PC-9 (cell line): ENCODE data around the gene UGGT2. TPM values are rescaled to one million over a fixed set of nuclear protein-coding genes. Genes with fewer than 3 reads are reported as not detected.
"Not testable (repeated sequence)": the region's sequence is repeated elsewhere in the genome, so short reads cannot be mapped to it uniquely, and the experiment has no call there.

Experiments used
- BruUV-seq: library from RNA; stranded (reverse); fragments of 400-500 nt; replicated peaks from 2 replicates; lab custom pipeline; 2021; lab: Mats Ljungman, UMichigan
- CTCF ChIA-PET: fragments of 300-600 bp; sonication (Branson Sonifier 250); formaldehyde crosslinking; loops from one replicate; lab custom pipeline; 2022; ENCODE audit warnings: antibody characterized with exemption; lab: Charles Lee
- POLR2A ChIA-PET: fragments of 300-600 bp; sonication (Branson Sonifier 250); formaldehyde crosslinking; loops from one replicate; lab custom pipeline; 2022; ENCODE audit warnings: antibody characterized with exemption; ENCODE audit not compliant: unreplicated experiment; lab: Charles Lee
- DNase-seq, 2 experiments: peaks; one replicate each; pipeline versions ENCODE4 v3.0.0 to v3.0.0-alpha.2; 2015 to 2022; ENCODE audit warnings: mixed read lengths in 1 of 2
- H2AFZ ChIP-seq: fragments of 200-600 bp; sonication (generic); 2 replicates; pipeline ENCODE4 v1.8.1; 2017; ENCODE audit warnings: antibody characterized with exemption
- H3F3A ChIP-seq: fragments of 200-600 bp; sonication (generic); 2 replicates; pipeline ENCODE4 v1.8.1; 2017; ENCODE audit warnings: antibody characterized with exemption, mild to moderate bottlenecking, low read depth; ENCODE audit not compliant: insufficient read depth
- H3K27ac ChIP-seq: fragments of 200-600 bp; sonication (generic); 2 replicates; pipeline ENCODE4 v1.6.1; 2016; ENCODE audit warnings: mixed run types
- H3K27me3 ChIP-seq: fragments of 200-600 bp; sonication (generic); 2 replicates; pipeline ENCODE4 v1.6.1; 2016; ENCODE audit warnings: low read depth, mixed run types; ENCODE audit not compliant: insufficient read depth
- H3K36me3 ChIP-seq: fragments of 200-600 bp; sonication (generic); 2 replicates; pipeline ENCODE4 v1.6.1; 2016; ENCODE audit warnings: low read depth, mixed run types
- H3K4me1 ChIP-seq: fragments of 200-600 bp; sonication (generic); replicated peaks from 2 replicates; pipeline ENCODE4 v1.6.1; 2016; ENCODE audit warnings: mixed run types; ENCODE audit not compliant: insufficient read depth
- H3K4me2 ChIP-seq: fragments of 200-600 bp; sonication (generic); 2 replicates; pipeline ENCODE4 v1.6.1; 2017; ENCODE audit warnings: mixed run types
- H3K4me3 ChIP-seq: fragments of 200-600 bp; sonication (generic); 2 replicates; pipeline ENCODE4 v1.6.1; 2016; ENCODE audit warnings: mixed run types
- H3K79me2 ChIP-seq: fragments of 200-600 bp; sonication (generic); 2 replicates; pipeline ENCODE4 v1.6.1; 2017; ENCODE audit warnings: low read depth, mixed run types
- H3K9me2 ChIP-seq: fragments of 200-600 bp; sonication (generic); 2 replicates; pipeline ENCODE4 v1.8.1; 2017; ENCODE audit warnings: mild to moderate bottlenecking; ENCODE audit not compliant: insufficient read depth
- H3K9me3 ChIP-seq: fragments of 200-600 bp; sonication (generic); 2 replicates; pipeline ENCODE4 v1.8.1; 2016; ENCODE audit warnings: low read depth; ENCODE audit not compliant: insufficient read depth
- H4K20me1 ChIP-seq: fragments of 200-600 bp; sonication (generic); 2 replicates; pipeline ENCODE4 v1.8.1; 2017; ENCODE audit not compliant: insufficient read depth
- EZH2 ChIP-seq: fragments of 200-600 bp; sonication (generic); IDR thresholded peaks from 2 replicates; pipeline ENCODE4 v1.8.0; 2017; ENCODE audit warnings: antibody characterized with exemption, low read depth
- intact Hi-C: fragments of 100-400 bp; cut with micrococcal nuclease; formaldehyde crosslinking; loops from one replicate; pipeline ENCODE4 v1.10.0; 2022; ENCODE audit not compliant: unreplicated experiment
- total RNA-seq: library from RNA; stranded (reverse); gene quantifications from 2 replicates; pipeline ENCODE4 v1.2.3, GENCODE V29; 2021
- TF ChIP-seq, protein P1 (sequence below): fragments of 200-600 bp; sonication (generic); conservative IDR thresholded peaks from 2 replicates; pipeline ENCODE4 v1.6.1; 2017; ENCODE audit warnings: mixed run types, antibody characterized with exemption, mild to moderate bottlenecking, moderate library complexity

Gene UGGT2
- total RNA-seq, 1 experiment from 2014 or later: 27.5 TPM

DNA sequence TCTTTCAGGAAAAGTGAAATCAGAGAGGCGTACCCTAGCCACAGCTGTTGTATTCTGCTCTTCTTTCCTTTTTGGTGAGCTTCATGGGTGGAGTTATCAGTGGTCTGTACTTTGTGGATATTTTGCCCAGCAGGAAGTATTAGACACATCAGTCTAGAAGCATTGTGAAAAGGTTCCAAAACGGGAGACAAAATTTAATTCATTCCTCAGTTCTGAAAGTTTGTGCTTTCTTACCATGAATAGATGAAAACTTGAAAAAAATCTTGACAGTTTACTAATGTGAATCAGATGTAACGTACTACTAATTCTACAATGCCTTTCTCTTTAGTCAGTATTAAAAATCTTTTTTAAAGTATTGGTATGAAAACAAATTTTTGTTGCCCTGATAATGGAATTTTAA lies 259.4 kb downstream of the UGGT2 start:
- no peak for DNase-seq
- POLR2A ChIA-PET: no interaction called here
- Histone ChIP-seq H4K20me1 (no peaks in the 10 kb centered on the region), H3K36me3 (peaks cover 19% of the 10 kb centered on the region), H2AFZ (no peak overlapping the region), H3F3A (no peaks in the 10 kb centered on the region), H3K27me3 (no peaks in the 10 kb centered on the region), H3K4me3 (no peak overlapping the region), H3K4me2 (no peak overlapping the region), H3K9me3 (no peaks in the 10 kb centered on the region), H3K27ac (no peak overlapping the region), H3K9me2 (no peaks in the 10 kb centered on the region), H3K4me1 (no peaks in the 10 kb centered on the region), H3K79me2 (no peaks in the 10 kb centered on the region)
- TF ChIP-seq, protein P1, sequence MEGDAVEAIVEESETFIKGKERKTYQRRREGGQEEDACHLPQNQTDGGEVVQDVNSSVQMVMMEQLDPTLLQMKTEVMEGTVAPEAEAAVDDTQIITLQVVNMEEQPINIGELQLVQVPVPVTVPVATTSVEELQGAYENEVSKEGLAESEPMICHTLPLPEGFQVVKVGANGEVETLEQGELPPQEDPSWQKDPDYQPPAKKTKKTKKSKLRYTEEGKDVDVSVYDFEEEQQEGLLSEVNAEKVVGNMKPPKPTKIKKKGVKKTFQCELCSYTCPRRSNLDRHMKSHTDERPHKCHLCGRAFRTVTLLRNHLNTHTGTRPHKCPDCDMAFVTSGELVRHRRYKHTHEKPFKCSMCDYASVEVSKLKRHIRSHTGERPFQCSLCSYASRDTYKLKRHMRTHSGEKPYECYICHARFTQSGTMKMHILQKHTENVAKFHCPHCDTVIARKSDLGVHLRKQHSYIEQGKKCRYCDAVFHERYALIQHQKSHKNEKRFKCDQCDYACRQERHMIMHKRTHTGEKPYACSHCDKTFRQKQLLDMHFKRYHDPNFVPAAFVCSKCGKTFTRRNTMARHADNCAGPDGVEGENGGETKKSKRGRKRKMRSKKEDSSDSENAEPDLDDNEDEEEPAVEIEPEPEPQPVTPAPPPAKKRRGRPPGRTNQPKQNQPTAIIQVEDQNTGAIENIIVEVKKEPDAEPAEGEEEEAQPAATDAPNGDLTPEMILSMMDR: no peak
- TF ChIP-seq EZH2: no peak
- BruUV-seq: no TSS peak
- intact Hi-C loops: no loop called here
- CTCF ChIA-PET: no interaction called here

DNA sequence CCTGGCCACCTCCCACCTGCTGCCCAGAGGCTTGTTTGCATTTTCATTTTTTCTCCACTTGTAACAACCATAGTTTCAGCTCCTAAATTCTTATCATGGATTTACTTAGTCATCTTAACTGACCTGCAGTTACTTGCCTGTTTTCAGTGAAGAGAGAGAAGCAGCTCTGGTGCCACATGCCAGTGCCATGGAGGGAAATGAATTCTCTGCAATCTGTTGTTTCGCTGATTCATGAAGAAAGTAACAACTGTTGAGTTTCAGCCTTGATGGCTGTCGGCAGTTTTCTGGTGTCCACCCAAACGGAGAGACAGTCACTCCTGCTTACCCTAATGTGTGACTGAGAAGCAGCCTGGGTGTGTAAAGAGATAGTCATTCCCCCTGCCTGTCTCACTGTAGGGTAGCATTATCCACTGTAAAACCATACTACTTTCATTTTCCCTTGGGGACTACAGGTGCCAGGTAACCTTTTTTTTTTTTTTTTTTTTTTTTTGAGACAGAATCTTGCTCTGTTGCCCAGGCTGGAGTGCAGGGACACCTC lies 260.1 kb downstream of the UGGT2 start:
- ChIA-PET CTCF (no interaction called here), POLR2A (interaction anchor here (0.6 kb wide), 1 partner anchor 59 kb away, joined by 30 read pairs; no protein-coding TSS in a partner anchor)
- no peaks in the 10 kb centered on the region for H3K4me1 ChIP-seq
- H3K27me3 ChIP-seq: no peaks in the 10 kb centered on the region
- no peak overlapping the region for H3K4me3 ChIP-seq
- intact Hi-C loops: no loop called here
- no peaks in the 10 kb centered on the region for H3K79me2 ChIP-seq
- no peaks in the 10 kb centered on the region for H3K9me3 ChIP-seq
- H3K4me2 ChIP-seq: no peak overlapping the region
- no peaks in the 10 kb centered on the region for H3K9me2 ChIP-seq
- no peak overlapping the region for H2AFZ ChIP-seq
- H3K36me3 ChIP-seq: peaks cover 22% of the 10 kb centered on the region
- H4K20me1 ChIP-seq: no peaks in the 10 kb centered on the region
- no peak for DNase-seq
- H3F3A ChIP-seq: no peaks in the 10 kb centered on the region
- no peak overlapping the region for H3K27ac ChIP-seq
- TF ChIP-seq, protein P1: no peak
- no peak for TF ChIP-seq EZH2
- BruUV-seq: no TSS peak

DNA sequence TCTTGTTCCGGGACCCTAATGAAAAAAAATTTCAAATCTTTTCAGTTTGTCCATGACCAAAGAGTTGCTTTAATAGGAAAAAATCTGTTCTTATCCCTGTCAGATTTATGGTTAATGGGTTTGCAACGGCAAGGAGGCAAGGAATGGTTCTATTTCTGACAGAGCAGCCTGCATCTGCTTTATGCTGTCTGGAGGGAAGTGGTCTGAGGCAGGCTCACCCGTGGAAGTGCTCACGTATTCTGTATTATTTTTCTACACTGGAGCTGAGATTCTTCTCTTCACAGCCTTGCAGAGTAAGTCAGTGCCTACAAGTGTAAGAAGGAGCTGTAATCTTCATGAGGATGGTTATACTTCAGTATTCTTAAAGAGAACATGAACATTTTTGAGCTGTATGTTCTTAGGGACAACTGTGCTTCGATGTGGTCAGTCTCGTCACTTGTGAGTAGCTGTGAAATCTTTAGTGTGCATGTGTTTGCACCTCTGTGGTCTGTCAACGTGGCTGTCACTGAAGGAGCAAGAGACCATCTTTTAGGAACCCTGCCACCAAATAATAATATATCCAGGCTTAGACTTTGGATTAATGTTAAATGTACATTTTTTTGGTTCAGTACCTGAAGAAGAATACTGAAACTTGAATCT lies 262.0 kb downstream of the UGGT2 start:
- Histone ChIP-seq H3K4me3 (no peak overlapping the region), H3K27ac (no peak overlapping the region), H3K27me3 (no peaks in the 10 kb centered on the region), H3K4me1 (no peaks in the 10 kb centered on the region), H3K79me2 (no peaks in the 10 kb centered on the region), H3K36me3 (peaks cover 22% of the 10 kb centered on the region), H3F3A (no peaks in the 10 kb centered on the region), H2AFZ (no peak overlapping the region), H4K20me1 (no peaks in the 10 kb centered on the region), H3K4me2 (no peak overlapping the region), H3K9me3 (no peaks in the 10 kb centered on the region), H3K9me2 (no peaks in the 10 kb centered on the region)
- BruUV-seq: no TSS peak
- ChIA-PET POLR2A (no interaction called here), CTCF (no interaction called here)
- no peak for TF ChIP-seq EZH2
- TF ChIP-seq, protein P1: no peak
- no peak for DNase-seq
- intact Hi-C loops: no loop called here

DNA sequence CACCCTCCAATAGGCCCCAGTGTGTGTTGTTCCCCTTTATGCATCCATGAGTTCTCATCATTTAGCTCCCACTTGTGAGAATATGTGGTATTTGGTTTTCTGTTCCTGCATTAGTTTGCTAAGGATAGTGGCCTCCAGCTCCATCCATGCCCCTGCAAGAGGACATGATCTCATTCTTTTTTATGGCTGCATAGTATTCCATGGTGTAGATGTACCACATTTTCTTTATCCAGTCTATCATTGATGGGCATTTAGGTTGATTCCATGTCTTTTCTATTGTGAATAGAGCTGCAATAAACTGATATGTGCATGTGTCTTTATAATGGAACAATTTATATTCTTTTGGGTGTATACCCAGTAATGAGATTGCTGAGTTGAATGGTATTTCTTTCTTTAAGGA lies 263.9 kb downstream of the UGGT2 start:
- H3K27ac ChIP-seq, H2AFZ ChIP-seq, H4K20me1 ChIP-seq, intact Hi-C loops, H3K9me2 ChIP-seq, DNase-seq, H3K4me2 ChIP-seq, POLR2A ChIA-PET, BruUV-seq, H3K9me3 ChIP-seq, CTCF ChIA-PET, H3F3A ChIP-seq, H3K79me2 ChIP-seq, H3K4me3 ChIP-seq, H3K27me3 ChIP-seq, H3K4me1 ChIP-seq: not testable (repeated sequence)
- H3K36me3 ChIP-seq: peaks cover 22% of the 10 kb centered on the region
